ENCODE results near the gene ALDH3A1. TPM values are rescaled to one million over a fixed set of nuclear protein-coding genes. Genes with fewer than 3 reads are reported as not detected.
A peak's percentile ranks its signal among the peaks of the same experiment; 100 is the strongest.

ALDH3A1 gene
- total RNA-seq, 1 donor from 2014 or later = 1.5 TPM

GRCh38 chr17:19743101-19744100 lies 4.7 kb downstream of the ALDH3A1 start:
- ATAC-seq (no peak), DNase-seq (ENCODE audit: low spot score) (no peak)

GRCh38 chr17:19742495-19742894 lies 5.6 kb downstream of the ALDH3A1 start:
- DNase-seq (ENCODE audit: low spot score) (no peak), ATAC-seq (no peak)

- ATAC-seq (peak; percentile 7), DNase-seq (ENCODE audit: low spot score) (no peak)
These were observed 6.2 kb downstream of the ALDH3A1 start for GRCh38 chr17:19741832-19742457.

- no peak for ATAC-seq
- DNase-seq (ENCODE audit: low spot score) = no peak
These were observed 7.2 kb downstream of the ALDH3A1 start for GRCh38 chr17:19740933-19741332.

GRCh38 chr17:19739241-19740201 lies 8.6 kb downstream of the ALDH3A1 start:
- ATAC-seq (no peak), DNase-seq (ENCODE audit: low spot score) (no peak)

- no peak for DNase-seq (ENCODE audit: low spot score)
- ATAC-seq = no peak
These were observed 9.3 kb downstream of the ALDH3A1 start for GRCh38 chr17:19738757-19739156.

GRCh38 chr17:19738073-19738449 lies 10.0 kb downstream of the ALDH3A1 start:
- ATAC-seq (no peak), DNase-seq (ENCODE audit: low spot score) (no peak)

- ATAC-seq = no peak
- DNase-seq (ENCODE audit: low spot score) = no peak
These were observed 10.6 kb downstream of the ALDH3A1 start for GRCh38 chr17:19737305-19738072.

- DNase-seq (ENCODE audit: low spot score) (no peak), ATAC-seq (no peak)
These were observed 12.0 kb downstream of the ALDH3A1 start for GRCh38 chr17:19736071-19736470.

GRCh38 chr17:19733953-19734526 lies 14.1 kb downstream of the ALDH3A1 start:
- ATAC-seq (no peak), DNase-seq (ENCODE audit: low spot score) (no peak)

GRCh38 chr17:19731626-19732025 lies 16.5 kb downstream of the ALDH3A1 start:
- no peak for ATAC-seq
- DNase-seq (ENCODE audit: low spot score) = no peak

GRCh38 chr17:19730843-19731242 lies 17.3 kb downstream of the ALDH3A1 start:
- ATAC-seq (no peak), DNase-seq (ENCODE audit: low spot score) (no peak)

GRCh38 chr17:19729900-19730299 lies 18.2 kb downstream of the ALDH3A1 start:
- DNase-seq (ENCODE audit: low spot score) (no peak), ATAC-seq (no peak)

GRCh38 chr17:19728084-19728495 lies 20.0 kb downstream of the ALDH3A1 start:
- ATAC-seq (peak; percentile 76), DNase-seq (ENCODE audit: low spot score) (peak; percentile 89)

GRCh38 chr17:19727501-19728078 lies 20.5 kb downstream of the ALDH3A1 start:
- peak; percentile 62 for DNase-seq (ENCODE audit: low spot score)
- peak; percentile 48 for ATAC-seq

- DNase-seq (ENCODE audit: low spot score) (no peak), ATAC-seq (no peak)
These were observed 21.3 kb downstream of the ALDH3A1 start for GRCh38 chr17:19726631-19727376.

GRCh38 chr17:19725486-19725885 lies 22.6 kb downstream of the ALDH3A1 start:
- DNase-seq (ENCODE audit: low spot score) (no peak), ATAC-seq (no peak)

- DNase-seq (ENCODE audit: low spot score) (peak; percentile 78), ATAC-seq (peak; percentile 68)
These were observed 23.3 kb downstream of the ALDH3A1 start for GRCh38 chr17:19724501-19725420.

All from left lobe of liver (tissue), 2 donors.